ENCODE results near the gene KIAA1217.

GRCh38 chr10:24208661-24209431, at the start of gene KIAA1217:
- TF ChIP-seq, protein P1, sequence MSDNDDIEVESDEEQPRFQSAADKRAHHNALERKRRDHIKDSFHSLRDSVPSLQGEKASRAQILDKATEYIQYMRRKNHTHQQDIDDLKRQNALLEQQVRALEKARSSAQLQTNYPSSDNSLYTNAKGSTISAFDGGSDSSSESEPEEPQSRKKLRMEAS (IDR thresholded peaks at IDR 0.05), result no peak
- TF ChIP-seq, protein P2, sequence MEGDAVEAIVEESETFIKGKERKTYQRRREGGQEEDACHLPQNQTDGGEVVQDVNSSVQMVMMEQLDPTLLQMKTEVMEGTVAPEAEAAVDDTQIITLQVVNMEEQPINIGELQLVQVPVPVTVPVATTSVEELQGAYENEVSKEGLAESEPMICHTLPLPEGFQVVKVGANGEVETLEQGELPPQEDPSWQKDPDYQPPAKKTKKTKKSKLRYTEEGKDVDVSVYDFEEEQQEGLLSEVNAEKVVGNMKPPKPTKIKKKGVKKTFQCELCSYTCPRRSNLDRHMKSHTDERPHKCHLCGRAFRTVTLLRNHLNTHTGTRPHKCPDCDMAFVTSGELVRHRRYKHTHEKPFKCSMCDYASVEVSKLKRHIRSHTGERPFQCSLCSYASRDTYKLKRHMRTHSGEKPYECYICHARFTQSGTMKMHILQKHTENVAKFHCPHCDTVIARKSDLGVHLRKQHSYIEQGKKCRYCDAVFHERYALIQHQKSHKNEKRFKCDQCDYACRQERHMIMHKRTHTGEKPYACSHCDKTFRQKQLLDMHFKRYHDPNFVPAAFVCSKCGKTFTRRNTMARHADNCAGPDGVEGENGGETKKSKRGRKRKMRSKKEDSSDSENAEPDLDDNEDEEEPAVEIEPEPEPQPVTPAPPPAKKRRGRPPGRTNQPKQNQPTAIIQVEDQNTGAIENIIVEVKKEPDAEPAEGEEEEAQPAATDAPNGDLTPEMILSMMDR (IDR thresholded peaks at IDR 0.05; ENCODE audit: control extremely low read depth in 1 of 3, insufficient read depth in 1 of 3, low read depth in 1 of 3, low read length in 3 of 3), result no peak
- TF ChIP-seq EP300 (IDR thresholded peaks at IDR 0.05; ENCODE audit: borderline replicate concordance in 1 of 2, low read depth in 2 of 2, low read length in 2 of 2), result no peak
- no peak; a peak in 1 of 3 replicates for TF ChIP-seq POLR2A (IDR thresholded peaks at IDR 0.05; ENCODE audit: control extremely low read depth in 1 of 2, low read depth in 2 of 2, low read length in 2 of 2)

Measured in H1 (cell line).